HG03175 (cell line): ENCODE data around the gene PLA2G10.
"Not testable (repeated sequence)": the region's sequence is repeated elsewhere in the genome, so short reads cannot be mapped to it uniquely, and the experiment has no call there.

ENCODE experiments used
- ATAC-seq: cut with Tn5 transposase; IDR thresholded peaks from one replicate; pipeline ENCODE4 v1.9.1; 2021; ENCODE audit warnings: mild to moderate bottlenecking, moderate library complexity; ENCODE audit not compliant: unreplicated experiment

PLA2G10 gene

DNA sequence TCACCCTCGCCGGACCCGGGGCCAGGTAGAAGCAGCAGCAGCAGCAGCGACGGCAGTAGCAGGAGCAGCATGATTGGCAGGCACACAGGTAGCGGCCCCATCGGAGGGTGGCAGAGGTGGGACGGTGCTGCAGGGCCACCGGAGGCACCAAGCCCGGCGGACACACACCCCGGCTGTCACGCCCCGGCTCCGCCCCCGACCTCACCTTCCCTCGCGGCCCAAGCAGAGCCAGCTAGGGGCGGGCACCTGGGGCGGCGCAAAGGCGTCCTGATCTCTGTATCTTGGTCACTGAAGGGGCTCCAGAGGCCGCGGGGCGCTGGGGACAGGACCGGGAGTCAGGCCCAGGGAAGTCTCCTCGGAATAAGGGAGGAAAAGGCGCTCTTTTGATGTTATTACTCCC is at the start of gene PLA2G10:
Gene PLA2G10, minus strand, starts transcription at position 180 of the 400 bp plus-strand sequence. Its CDS starts 79 bp downstream, at position 101.
- not testable (repeated sequence) for ATAC-seq

- ATAC-seq, result peak; percentile 99
Observed at GRCh38 chr16:14742273-14743128, 48.4 kb upstream of the PLA2G10 start, which contains the start of gene NPIPA2. NPIPA2 (plus strand) TSS chr16:14742533; CDS start chr16:14748066, 5,533 bp downstream.

DNA sequence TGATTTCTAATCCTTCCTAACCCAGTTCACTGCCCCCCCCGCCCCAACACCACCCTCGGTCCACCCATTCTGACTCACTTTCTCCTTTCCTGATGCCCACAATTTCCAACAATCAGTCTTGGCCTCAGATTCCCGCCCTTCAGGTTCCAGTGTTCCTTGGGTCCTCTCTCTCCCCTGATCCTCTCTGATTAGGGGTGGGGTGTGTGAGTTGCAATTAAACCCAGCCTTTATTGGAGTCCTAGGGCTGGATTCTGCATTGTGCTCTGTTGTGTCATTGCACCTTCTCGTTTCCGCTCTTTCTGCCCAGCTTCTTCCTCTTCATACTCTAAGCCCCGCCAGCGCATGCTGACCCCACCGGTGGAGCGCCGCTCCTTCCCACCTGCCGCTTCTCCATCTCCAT is 47.7 kb upstream of the PLA2G10 start:
- ATAC-seq, result not testable (repeated sequence)

GRCh38 chr16:14740832-14741385 is 46.8 kb upstream of the PLA2G10 start:
- ATAC-seq, result not testable (repeated sequence)

GRCh38 chr16:14733233-14733632 is 39.1 kb upstream of the PLA2G10 start:
- not testable (repeated sequence) for ATAC-seq

DNA sequence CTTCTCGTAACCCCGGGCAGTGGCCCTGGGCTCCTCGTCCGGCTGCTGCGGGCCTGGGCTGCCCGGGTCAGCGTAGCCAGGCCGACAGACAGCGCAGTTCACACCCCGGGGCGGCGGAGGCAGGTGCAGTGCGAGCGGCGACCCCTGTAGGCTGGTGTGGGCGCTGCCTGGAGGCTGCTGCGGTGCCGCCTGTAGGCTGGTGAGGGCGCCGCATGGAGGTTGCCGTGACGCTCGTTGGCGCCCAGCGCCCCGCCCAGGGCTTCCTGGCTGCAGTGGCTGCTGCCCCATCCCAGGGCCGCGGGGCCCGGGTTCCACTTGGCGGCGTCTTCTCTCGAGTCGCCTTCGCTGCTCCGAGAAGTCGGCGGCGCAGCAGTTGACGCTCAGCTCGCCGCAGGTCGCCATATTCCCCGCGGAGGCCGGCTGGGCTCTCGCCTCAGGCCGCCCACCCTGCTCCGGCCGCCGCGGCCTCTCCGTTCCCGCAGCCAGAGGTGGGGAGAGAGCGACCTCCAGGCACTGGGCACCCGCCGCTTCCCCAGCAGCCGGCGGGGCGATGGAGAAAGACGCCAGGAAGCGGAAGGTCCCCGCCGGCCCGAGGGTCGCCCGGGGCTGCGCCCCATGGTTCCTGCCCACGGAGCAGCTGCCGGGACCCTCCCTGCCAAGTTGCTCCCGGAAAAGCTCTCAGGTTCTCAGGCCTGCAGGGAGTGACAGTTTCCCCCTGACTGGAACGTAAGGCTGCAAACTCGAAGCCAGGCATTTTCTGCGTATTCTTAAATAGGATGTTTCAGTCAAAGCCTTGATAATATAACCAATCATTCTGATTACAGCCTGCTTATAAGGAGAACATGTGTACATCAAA is 9.3 kb upstream of the PLA2G10 start, which contains the start of gene NPIPA3:
Gene NPIPA3, plus strand, starts transcription at position 256 of the 856 bp plus-strand sequence. CDS start 5,533 bp downstream, outside the sequence.
- peak; percentile 99 for ATAC-seq

DNA sequence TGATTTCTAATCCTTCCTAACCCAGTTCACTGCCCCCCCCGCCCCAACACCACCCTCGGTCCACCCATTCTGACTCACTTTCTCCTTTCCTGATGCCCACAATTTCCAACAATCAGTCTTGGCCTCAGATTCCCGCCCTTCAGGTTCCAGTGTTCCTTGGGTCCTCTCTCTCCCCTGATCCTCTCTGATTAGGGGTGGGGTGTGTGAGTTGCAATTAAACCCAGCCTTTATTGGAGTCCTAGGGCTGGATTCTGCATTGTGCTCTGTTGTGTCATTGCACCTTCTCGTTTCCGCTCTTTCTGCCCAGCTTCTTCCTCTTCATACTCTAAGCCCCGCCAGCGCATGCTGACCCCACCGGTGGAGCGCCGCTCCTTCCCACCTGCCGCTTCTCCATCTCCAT is 8.6 kb upstream of the PLA2G10 start:
- ATAC-seq, result not testable (repeated sequence)

- ATAC-seq, result not testable (repeated sequence)
Observed at GRCh38 chr16:14701859-14702258, 7.8 kb upstream of the PLA2G10 start.

DNA sequence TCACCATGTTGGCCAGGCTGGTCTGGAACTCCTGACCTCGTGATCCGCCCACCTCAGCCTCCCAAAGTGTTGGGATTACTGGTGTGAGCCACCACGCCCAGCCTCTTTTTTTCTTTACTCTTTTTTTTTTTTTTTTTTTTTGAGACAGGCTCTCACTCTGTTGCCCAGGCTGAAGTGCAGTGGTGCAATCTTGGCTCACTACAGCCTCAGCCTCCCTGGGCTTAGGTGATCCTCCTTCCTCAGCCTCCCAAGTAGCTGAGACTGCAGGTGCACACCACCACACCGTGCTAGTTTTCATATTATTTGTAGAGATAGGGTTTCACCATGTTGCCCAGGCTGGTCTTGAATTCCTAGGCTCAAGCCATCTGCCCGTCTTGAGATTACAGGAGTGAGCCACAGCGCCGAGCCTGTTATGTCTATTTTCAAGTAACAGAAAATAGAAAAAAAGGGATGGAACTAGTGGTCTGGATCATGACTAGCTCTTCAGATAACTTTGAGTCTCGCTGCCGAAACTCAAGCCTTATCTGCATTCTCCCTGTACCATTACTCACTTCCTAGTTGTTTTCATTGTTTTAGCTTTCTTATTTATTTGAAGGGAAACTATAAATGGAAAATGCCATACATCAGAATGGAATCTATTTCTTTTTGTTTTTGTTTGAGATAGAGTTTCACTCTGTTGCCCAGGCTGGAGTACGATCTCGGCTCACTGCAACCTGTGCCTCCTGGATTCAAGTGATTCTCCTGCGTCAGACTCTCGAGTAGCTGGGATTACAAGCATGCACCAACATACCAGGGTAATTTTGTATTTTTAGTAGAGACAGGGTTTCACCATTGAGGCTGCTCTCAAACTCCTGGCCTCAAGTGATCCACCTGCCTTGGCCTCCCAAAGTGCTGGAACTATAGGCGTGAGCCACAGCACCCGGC is 8.0 kb downstream of the PLA2G10 start:
- ATAC-seq, result not testable (repeated sequence)

DNA sequence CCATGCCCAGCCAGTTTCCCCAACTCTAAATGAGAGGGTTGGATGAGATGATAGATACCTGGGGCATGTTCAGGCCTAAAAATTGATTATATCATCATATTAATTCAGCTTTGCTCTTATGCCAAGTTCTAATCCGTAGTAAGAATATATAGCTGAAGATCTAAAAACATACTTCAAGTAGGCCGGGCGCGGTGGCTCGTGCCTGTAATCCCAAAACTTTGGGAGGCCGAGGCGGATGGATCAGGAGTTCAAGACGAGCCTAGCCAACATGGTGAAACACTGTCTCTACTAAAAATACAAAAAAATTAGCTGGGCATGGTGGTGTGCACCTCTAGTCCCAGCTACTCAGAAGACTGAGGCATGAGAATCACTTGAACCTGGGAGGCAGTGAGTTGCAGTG is 12.0 kb downstream of the PLA2G10 start:
- no peak for ATAC-seq

DNA sequence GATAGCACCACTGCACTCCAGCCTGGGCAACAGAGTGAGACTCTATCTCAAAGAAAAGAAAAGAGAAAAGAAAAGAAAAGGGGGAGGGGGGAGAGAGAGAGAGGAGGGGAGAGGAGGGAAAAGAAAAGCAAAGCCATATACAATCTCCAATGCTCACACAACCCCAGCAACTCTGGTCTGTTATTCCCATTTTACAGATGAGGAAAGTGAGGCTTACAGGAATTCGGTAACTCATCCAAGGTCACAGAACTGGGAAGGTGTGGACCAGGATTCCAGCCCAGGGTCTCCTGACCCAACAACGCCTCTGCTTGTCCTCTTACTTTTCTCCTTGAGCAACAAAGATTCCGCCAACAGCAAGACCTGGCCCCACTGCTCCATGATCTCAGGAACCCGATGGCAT is 13.0 kb downstream of the PLA2G10 start:
- ATAC-seq, result no peak

GRCh38 chr16:14680396-14680795 is 13.7 kb downstream of the PLA2G10 start:
- not testable (repeated sequence) for ATAC-seq

DNA sequence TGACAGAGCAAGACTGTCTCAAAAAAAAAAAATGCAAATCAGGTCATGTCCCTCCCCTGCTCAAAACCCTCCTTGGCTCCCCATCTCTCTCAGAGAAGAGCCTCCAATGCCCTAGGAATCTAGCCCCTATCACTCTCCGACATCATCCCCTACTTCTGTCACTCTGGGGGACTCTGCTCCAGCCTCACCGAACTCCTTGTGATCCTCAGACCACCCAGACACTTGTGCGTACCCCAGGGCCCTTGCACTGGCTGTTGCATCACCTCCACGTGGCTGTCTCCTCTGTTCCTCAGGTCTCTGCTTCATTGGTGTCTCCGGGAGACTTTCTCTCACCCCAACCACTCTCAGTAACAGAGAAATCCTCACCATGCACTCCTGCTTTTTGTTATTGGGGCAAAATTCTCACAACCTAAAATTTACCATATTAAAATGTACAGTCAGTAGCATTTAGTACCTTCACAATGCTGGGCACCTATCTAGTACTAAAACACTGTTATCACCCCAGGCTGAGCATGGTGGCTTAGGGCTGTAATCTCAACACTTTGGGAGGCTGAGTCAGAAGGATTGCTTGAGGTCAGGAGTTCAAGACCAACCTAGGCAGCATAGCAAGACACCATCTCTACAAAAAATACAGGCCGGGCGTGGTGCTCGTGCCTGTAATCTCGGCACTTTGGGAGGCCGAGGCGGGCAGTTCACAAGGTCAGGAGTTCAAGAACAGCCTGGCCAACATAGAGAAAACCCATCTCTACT is 15.2 kb downstream of the PLA2G10 start:
- ATAC-seq, result no peak

GRCh38 chr16:14677627-14678026 is 16.5 kb downstream of the PLA2G10 start:
- no peak for ATAC-seq

GRCh38 chr16:14676633-14677032 is 17.5 kb downstream of the PLA2G10 start:
- no peak for ATAC-seq

DNA sequence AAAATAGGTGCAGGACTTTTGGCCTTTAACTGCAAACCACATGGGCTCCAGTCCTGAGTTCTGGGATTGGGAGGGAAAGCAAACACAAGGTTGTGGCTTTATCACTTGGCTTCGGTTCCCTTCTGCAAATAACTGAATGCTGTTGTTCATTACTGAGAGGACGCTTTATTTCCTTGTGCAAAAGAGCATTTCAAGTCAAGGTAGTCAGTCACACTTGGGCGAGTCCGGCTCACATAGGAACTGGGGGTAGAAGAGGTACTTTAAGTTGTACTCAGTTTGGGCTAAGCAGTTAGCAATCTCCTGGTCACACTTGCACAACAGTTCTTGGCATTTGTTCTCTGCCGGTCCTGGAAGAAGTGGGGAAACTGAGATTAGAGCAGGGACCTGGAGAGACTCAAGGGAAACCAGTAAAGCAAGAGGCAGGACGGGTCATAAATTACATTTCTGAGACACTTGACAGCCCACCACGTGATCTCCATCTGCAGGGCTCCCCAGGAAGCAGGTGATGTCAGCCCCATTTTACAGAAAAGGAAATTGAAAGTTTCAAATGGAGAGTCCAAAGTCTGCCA is 21.6 kb downstream of the PLA2G10 start:
- ATAC-seq, result peak; percentile 69

- ATAC-seq, result no peak
Observed at GRCh38 chr16:14669776-14670175, 24.3 kb downstream of the PLA2G10 start.

DNA sequence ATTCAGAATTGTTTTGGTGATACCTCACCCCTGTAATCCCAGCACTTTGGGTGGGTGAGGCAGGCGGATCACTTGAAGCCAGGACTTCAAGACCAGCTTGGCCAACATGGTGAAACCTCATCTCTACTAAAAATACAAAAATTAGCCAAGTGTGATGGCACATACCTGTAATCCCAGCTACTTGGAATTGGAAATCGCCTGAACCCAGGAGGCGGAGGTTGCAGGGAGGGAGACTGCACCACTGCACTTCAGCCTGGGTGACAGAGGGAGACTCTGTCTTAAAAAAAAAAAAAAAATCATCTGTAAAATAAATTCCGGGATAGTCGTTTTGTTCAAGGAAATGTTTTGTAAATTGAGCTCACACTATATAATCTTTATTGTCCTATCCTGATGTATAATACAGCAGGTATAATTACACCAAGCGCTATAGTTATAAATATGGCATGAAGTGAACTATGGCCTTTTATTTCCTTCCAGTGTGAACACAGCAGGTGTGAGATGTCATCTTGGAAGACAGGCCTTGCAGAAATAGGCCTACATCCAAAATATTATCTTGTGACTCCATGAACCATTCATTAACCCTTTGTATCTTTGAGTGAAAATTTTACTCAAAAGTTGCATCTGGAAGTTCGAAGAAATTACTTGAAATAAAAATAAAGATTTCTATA is 25.4 kb downstream of the PLA2G10 start:
- no peak for ATAC-seq
